LNCAP (cell line): ENCODE data around the gene TOMM70.
A peak's percentile ranks its signal among the peaks of the same experiment; 100 is the strongest.

Experiments
- CTCF ChIP-seq: fragments of 450-650 bp; IDR thresholded peaks from 2 replicates; pipeline ENCODE4 v1.5.1; 2017; ENCODE audit warnings: mild to moderate bottlenecking

The TOMM70 gene

GRCh38 chr3:100325827-100326226 is 75.1 kb downstream of the TOMM70 start:
- no peak for TF ChIP-seq CTCF

- no peak for TF ChIP-seq CTCF
Observed at GRCh38 chr3:100324044-100324443, 76.8 kb downstream of the TOMM70 start.

GRCh38 chr3:100319951-100320350 is 80.9 kb downstream of the TOMM70 start:
- TF ChIP-seq CTCF, result no peak

- no peak for TF ChIP-seq CTCF
Observed at GRCh38 chr3:100317912-100318311, 83.0 kb downstream of the TOMM70 start.

- TF ChIP-seq CTCF, result peak; percentile 71
Observed at GRCh38 chr3:100316641-100317069, 84.2 kb downstream of the TOMM70 start.
